Vagina (tissue), 2 donors: ENCODE results near the gene AZIN2. TPM values are rescaled to one million over a fixed set of nuclear protein-coding genes. Genes with fewer than 3 reads are reported as not detected.

ENCODE experiments used
- DNase-seq, 2 donors: peaks; one replicate each; pipeline ENCODE4 v3.0.0-alpha.2; 2017; ENCODE audit errors: extremely low spot score in 2 of 2
- H3K27ac ChIP-seq: fragments of 200-600 bp; sonication (generic); one replicate; pipeline ENCODE4 v1.5.1; 2019
- H3K27me3 ChIP-seq: fragments of 200-600 bp; sonication (generic); one replicate; pipeline ENCODE4 v1.5.1; 2019
- H3K36me3 ChIP-seq, 2 donors: fragments of 200-600 bp; sonication (generic); one replicate each; pipeline ENCODE4 v1.5.1; 2017 to 2019
- H3K4me1 ChIP-seq: fragments of 200-600 bp; sonication (generic); one replicate; pipeline ENCODE4 v1.5.1; 2019
- H3K4me3 ChIP-seq, 2 donors: fragments of 200-600 bp; sonication (generic); 1 replicate in 1 of 2; 2 replicates in 1 of 2; pipeline ENCODE4 v1.5.1; 2016 to 2019
- H3K9me3 ChIP-seq: fragments of 200-600 bp; sonication (generic); one replicate; pipeline ENCODE4 v1.5.1; 2019
- CTCF ChIP-seq, 3 experiments: fragments of 450-650 bp in 2 of 3; fragments of 200-600 bp in 1 of 3; sonication (generic) in 1 of 3; IDR thresholded peaks; one replicate each; pipeline ENCODE4 v1.5.1; 2017 to 2019; ENCODE audit warnings: antibody characterized with exemption in 3 of 3, mild to moderate bottlenecking in 2 of 3, moderate library complexity in 2 of 3
- POLR2A ChIP-seq, 2 donors: fragments of 450-650 bp; IDR thresholded peaks; one replicate each; pipeline ENCODE4 v1.6.1; 2017; ENCODE audit warnings: antibody characterized with exemption in 2 of 2, mild to moderate bottlenecking in 2 of 2, moderate library complexity in 2 of 2
- POLR2AphosphoS5 ChIP-seq, 2 donors: sonication (generic); formaldehyde crosslinking; IDR thresholded peaks; one replicate each; pipeline ENCODE4 v1.9.0; 2017; ENCODE audit warnings: antibody characterized with exemption in 2 of 2, mild to moderate bottlenecking in 2 of 2, low read depth in 1 of 2; ENCODE audit not compliant: insufficient read depth in 1 of 2
- intact Hi-C: fragments of 100-400 bp; cut with DNase I; formaldehyde crosslinking; loops from one replicate; pipeline ENCODE4 v1.15.1; 2023
- total RNA-seq: library from RNA; depleted of rRNA; stranded (reverse); fragments of >200 nt; gene quantifications from one replicate; pipeline ENCODE4 v1.2.3, GENCODE V29; 2016

The AZIN2 gene
- total RNA-seq, 1 donor from 2014 or later: 7.9 TPM

DNA sequence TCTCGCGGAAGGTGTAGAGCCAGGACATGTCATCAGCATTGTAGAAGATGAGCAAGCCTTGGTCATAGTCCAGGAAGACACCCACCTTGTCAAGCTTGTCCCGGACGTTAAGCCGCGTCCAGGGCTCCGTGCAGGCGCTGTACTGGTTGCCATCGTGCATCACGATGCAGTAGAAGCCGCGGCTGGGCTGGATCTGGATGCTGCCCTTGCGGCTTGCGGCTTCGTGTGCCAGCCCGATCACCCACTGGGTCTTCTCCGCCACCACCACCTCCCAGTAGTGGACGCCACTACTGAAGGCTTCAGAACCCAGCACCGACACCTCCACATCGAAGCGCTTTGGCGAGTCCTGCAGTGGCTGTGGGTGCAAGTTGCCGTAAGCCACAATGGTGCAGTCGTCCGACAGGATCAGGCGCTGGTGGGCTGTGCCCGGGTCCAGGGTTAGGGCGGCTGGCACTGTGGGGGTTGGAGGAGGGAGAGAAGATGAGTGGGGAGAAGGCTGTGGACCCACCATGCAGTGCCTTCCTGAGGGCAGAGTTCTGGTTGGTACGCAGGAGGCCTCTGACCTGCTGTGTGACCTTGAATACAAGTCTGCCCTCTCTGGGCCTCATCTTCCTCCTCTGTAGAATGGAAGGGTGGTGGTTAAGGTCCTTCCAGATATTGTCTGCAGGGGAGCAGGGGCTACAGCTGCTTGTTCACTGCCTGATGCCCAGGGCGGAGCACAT lies 66.5 kb downstream of the AZIN2 start:
- intact Hi-C loops: no loop called here
- no peak overlapping the region for H3K4me3 ChIP-seq
- H3K4me1 ChIP-seq: peaks cover 20% of the 10 kb centered on the region
- H3K27me3 ChIP-seq: no peaks in the 10 kb centered on the region
- DNase-seq: no peak
- no peaks in the 10 kb centered on the region for H3K9me3 ChIP-seq
- TF ChIP-seq POLR2AphosphoS5 (IDR thresholded peaks at IDR 0.05; ENCODE audit: insufficient read depth in 1 of 2, low read depth in 1 of 2) (no peak), CTCF (IDR thresholded peaks at IDR 0.05) (no peak), POLR2A (IDR thresholded peaks at IDR 0.05) (no peak)
- H3K27ac ChIP-seq: no peak overlapping the region
- H3K36me3 ChIP-seq: peaks cover 0 to 9% of the 10 kb centered on the region in 2 donors

- Histone ChIP-seq H3K4me1 (peaks cover 25% of the 10 kb centered on the region), H3K36me3 (peaks cover 0 to 9% of the 10 kb centered on the region in 2 donors), H3K27ac (no peak overlapping the region), H3K27me3 (no peaks in the 10 kb centered on the region), H3K9me3 (no peaks in the 10 kb centered on the region), H3K4me3 (no peak overlapping the region)
- intact Hi-C loops: no loop called here
- DNase-seq: no peak
- no peak for TF ChIP-seq CTCF (IDR thresholded peaks at IDR 0.05)
- no peak for TF ChIP-seq POLR2AphosphoS5 (IDR thresholded peaks at IDR 0.05; ENCODE audit: insufficient read depth in 1 of 2, low read depth in 1 of 2)
- no peak for TF ChIP-seq POLR2A (IDR thresholded peaks at IDR 0.05)
These were observed 67.0 kb downstream of the AZIN2 start for GRCh38 chr1:33147997-33148314.

DNA sequence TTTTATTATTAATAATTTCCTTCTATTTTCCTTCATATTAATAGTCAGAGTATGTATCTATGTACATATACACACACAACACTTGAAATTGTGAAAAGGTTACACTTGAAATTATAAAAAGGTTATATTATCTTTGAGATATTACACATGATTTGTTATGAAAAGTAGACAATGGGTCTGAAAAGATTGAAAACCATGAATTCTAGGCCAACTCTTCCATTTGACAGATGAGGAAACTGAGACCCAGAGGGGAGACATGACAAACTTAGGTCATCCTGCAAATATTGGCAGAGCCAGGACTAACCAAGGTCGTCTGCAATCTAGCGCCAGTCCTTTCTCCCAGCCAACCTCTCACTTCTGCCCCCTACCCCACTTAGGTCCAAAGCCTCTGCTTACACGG lies 67.7 kb downstream of the AZIN2 start:
- H3K27ac ChIP-seq: no peak overlapping the region
- TF ChIP-seq CTCF (IDR thresholded peaks at IDR 0.05): no peak
- no peak for TF ChIP-seq POLR2AphosphoS5 (IDR thresholded peaks at IDR 0.05; ENCODE audit: insufficient read depth in 1 of 2, low read depth in 1 of 2)
- no peak for DNase-seq
- H3K9me3 ChIP-seq: no peaks in the 10 kb centered on the region
- H3K4me1 ChIP-seq: peaks cover 32% of the 10 kb centered on the region
- no peaks in the 10 kb centered on the region for H3K27me3 ChIP-seq
- intact Hi-C loops: no loop called here
- no peak overlapping the region for H3K4me3 ChIP-seq
- H3K36me3 ChIP-seq: peaks cover 0 to 9% of the 10 kb centered on the region in 2 donors

- H3K4me1 ChIP-seq: peaks cover 38% of the 10 kb centered on the region
- no peaks in the 10 kb centered on the region for H3K27me3 ChIP-seq
- H3K36me3 ChIP-seq: peaks cover 0 to 9% of the 10 kb centered on the region in 2 donors
- intact Hi-C loops: no loop called here
- TF ChIP-seq POLR2A (IDR thresholded peaks at IDR 0.05): no peak
- no peak for TF ChIP-seq CTCF (IDR thresholded peaks at IDR 0.05)
- TF ChIP-seq POLR2AphosphoS5 (IDR thresholded peaks at IDR 0.05; ENCODE audit: insufficient read depth in 1 of 2, low read depth in 1 of 2): no peak
- H3K27ac ChIP-seq: no peak overlapping the region
- no peaks in the 10 kb centered on the region for H3K9me3 ChIP-seq
- H3K4me3 ChIP-seq: no peak overlapping the region
- DNase-seq: no peak
These were observed 68.7 kb downstream of the AZIN2 start for GRCh38 chr1:33149453-33150190.

- intact Hi-C loops: no loop called here
These were observed 69.6 kb downstream of the AZIN2 start for GRCh38 chr1:33150522-33150921.

More at GRCh38 chr1:33150522-33150921, 69.6 kb downstream of the AZIN2 start:
- no peaks in the 10 kb centered on the region for H3K9me3 ChIP-seq
- no peak overlapping the region for H3K27ac ChIP-seq
- H3K27me3 ChIP-seq: no peaks in the 10 kb centered on the region
- H3K4me3 ChIP-seq: no peak overlapping the region
- H3K4me1 ChIP-seq: peaks cover 38% of the 10 kb centered on the region
- TF ChIP-seq CTCF (IDR thresholded peaks at IDR 0.05) (no peak), POLR2A (IDR thresholded peaks at IDR 0.05) (no peak), POLR2AphosphoS5 (IDR thresholded peaks at IDR 0.05; ENCODE audit: insufficient read depth in 1 of 2, low read depth in 1 of 2) (no peak)
- DNase-seq: no peak
- H3K36me3 ChIP-seq: peaks cover 0 to 9% of the 10 kb centered on the region in 2 donors
